Right lobe of liver (tissue), 6 donors: ENCODE measurements around the gene IER3. TPM values are rescaled to one million over a fixed set of nuclear protein-coding genes. Genes with fewer than 3 reads are reported as not detected.

Experiments
- ATAC-seq, 4 donors: fragments of 200-7000 bp; cut with Tn5 transposase; one replicate each; pipeline ENCODE4 v1.9.1; 2020; ENCODE audit warnings: mild to moderate bottlenecking in 4 of 4, moderate library complexity in 4 of 4
- DNase-seq, 3 donors: peaks; one replicate each; pipeline ENCODE4 v3.0.0-alpha.2; 2020
- H3K27ac ChIP-seq, 3 donors: fragments of 200-600 bp; one replicate each; pipeline ENCODE4 v1.8.0; 2022
- H3K27me3 ChIP-seq, 2 donors: fragments of 200-600 bp; one replicate each; pipeline ENCODE4 v1.8.0; 2022
- H3K36me3 ChIP-seq, 4 donors: fragments of 200-600 bp; sonication (generic) in 1 of 4; one replicate each; pipeline versions ENCODE4 v1.5.1 to v1.8.0; 2017 to 2022; ENCODE audit warnings: control low read depth in 1 of 4
- H3K4me1 ChIP-seq, 4 donors: fragments of 200-600 bp; sonication (generic) in 1 of 4; one replicate each; pipeline versions ENCODE4 v1.5.1 to v1.8.0; 2017 to 2022; ENCODE audit warnings: control low read depth in 1 of 4
- H3K4me3 ChIP-seq, 3 donors: fragments of 200-600 bp; one replicate each; pipeline ENCODE4 v1.8.0; 2022
- H3K9me3 ChIP-seq, 4 donors: fragments of 200-600 bp; sonication (generic) in 1 of 4; one replicate each; pipeline versions ENCODE4 v1.5.1 to v1.8.0; 2017 to 2022; ENCODE audit warnings: control low read depth in 1 of 4
- CTCF ChIP-seq, 4 donors: fragments of 200-600 bp in 3 of 4; fragments of 450-650 bp in 1 of 4; IDR thresholded peaks; one replicate each; pipeline versions ENCODE4 v1.5.1 to v1.8.0; 2016 to 2022; ENCODE audit warnings: antibody characterized with exemption in 4 of 4, mild to moderate bottlenecking in 2 of 4
- POLR2A ChIP-seq: fragments of 450-650 bp; IDR thresholded peaks from one replicate; pipeline ENCODE4 v1.6.1; 2017; ENCODE audit warnings: antibody characterized with exemption, mild to moderate bottlenecking
- WGBS: methylation state at CpG from one replicate; pipeline ENCODE4 v1.1.6; 2018; ENCODE audit warnings: low coverage, low lambda C conversion rate; ENCODE audit not compliant: insufficient coverage; ENCODE audit errors: missing lambda C conversion rate; 5-methylcytosine and 5-hydroxymethylcytosine counted together
- intact Hi-C, 2 donors: fragments of 100-400 bp; cut with DNase I; formaldehyde crosslinking; loops; one replicate each; pipeline versions ENCODE4 v1.11.2 to v1.14.1; 2022
- total RNA-seq, 6 experiments: library from RNA; depleted of rRNA in 2 of 6; stranded (reverse); fragments of >200 nt in 2 of 6; fragmentation: NEBNext Ultra II Directional in 3 of 6; extraction: Animal tissue kit (Norgen Biotek cat#: 25700) in 3 of 6; gene quantifications; one replicate each; pipeline versions ENCODE4 v1.1.0 to v1.2.4, GENCODE V29; 2016 to 2023
- donor health status: DM: no; HTN: yes; CAD: no.
- donor health status: DM: no; HTN: no; CAD: no.
- donor health status: DM: no; HTN: no; CAD: no.
- donor health status: DM: no; HTN: yes; CAD: no.
- donor health status: DM: no; HTN: yes; CAD: no.

IER3 gene
- total RNA-seq, 6 experiments from 2014 or later, result 2.8 to 72.3 (median 24.5) TPM

GRCh38 chr6:30749554-30750378 lies 5.4 kb upstream of the IER3 start:
- H3K27ac ChIP-seq, result peak overlapping the region; percentile 43 to 58 (median 57)
- ATAC-seq, result peak; percentile 35 to 74 (median 64)
- no peak for TF ChIP-seq POLR2A
- TF ChIP-seq CTCF (IDR thresholded peaks at IDR 0.05), result no peak
- DNase-seq, result no peak
- WGBS, result 76% methylated on average over 8 of the region's 12 CpGs
- no peak overlapping the region for H3K4me3 ChIP-seq
- no peaks in the 10 kb centered on the region for H3K36me3 ChIP-seq
- intact Hi-C loops, result no loop called here
- no peaks in the 10 kb centered on the region for H3K27me3 ChIP-seq
- H3K4me1 ChIP-seq, result peaks cover 0 to 17% (median 8%) of the 10 kb centered on the region in 4 donors
- no peaks in the 10 kb centered on the region for H3K9me3 ChIP-seq

DNA sequence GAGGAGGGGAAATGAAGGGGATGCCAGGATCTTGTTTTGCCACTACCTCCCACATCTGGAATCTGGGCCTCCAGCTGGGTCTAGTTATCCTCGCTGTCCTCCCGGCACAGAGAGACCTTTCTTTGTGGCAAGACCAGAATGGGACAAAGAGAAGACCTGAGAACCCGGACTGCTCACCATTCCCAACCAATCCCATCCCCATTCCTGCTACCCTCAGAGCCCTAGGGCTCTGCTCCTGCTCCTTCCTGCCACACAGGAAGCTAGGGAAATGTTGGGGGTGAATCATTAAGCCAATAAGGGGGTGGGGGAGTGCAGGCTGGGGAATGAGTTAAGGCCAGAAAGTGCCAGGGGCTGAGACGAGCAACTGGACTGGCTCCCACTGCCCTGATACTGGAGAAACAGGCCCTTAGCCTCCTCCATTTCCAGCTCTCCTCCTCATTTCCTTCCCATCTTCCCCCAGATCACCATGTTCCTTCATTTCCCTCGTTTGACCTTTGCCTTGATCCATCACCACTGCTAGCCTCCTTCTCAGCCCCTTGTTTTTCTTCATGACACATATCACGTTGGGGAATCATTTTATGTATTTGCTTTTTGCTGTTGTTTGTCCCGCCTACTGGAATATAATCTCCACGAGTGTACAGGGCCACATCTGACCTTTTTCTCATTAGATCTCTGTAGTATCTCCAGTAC lies 4.6 kb upstream of the IER3 start:
- TF ChIP-seq POLR2A (no peak), CTCF (IDR thresholded peaks at IDR 0.05) (no peak)
- DNase-seq, result no peak
- H3K36me3 ChIP-seq, result no peaks in the 10 kb centered on the region
- H3K9me3 ChIP-seq, result no peaks in the 10 kb centered on the region
- H3K4me3 ChIP-seq, result no peak overlapping the region
- ATAC-seq, result no peak
- no peaks in the 10 kb centered on the region for H3K27me3 ChIP-seq
- H3K4me1 ChIP-seq, result peaks cover 0 to 20% (median 9%) of the 10 kb centered on the region in 4 donors
- intact Hi-C loops, result no loop called here
- WGBS, result 74% methylated on average over 7 of the region's 8 CpGs
- no peak overlapping the region for H3K27ac ChIP-seq

DNA sequence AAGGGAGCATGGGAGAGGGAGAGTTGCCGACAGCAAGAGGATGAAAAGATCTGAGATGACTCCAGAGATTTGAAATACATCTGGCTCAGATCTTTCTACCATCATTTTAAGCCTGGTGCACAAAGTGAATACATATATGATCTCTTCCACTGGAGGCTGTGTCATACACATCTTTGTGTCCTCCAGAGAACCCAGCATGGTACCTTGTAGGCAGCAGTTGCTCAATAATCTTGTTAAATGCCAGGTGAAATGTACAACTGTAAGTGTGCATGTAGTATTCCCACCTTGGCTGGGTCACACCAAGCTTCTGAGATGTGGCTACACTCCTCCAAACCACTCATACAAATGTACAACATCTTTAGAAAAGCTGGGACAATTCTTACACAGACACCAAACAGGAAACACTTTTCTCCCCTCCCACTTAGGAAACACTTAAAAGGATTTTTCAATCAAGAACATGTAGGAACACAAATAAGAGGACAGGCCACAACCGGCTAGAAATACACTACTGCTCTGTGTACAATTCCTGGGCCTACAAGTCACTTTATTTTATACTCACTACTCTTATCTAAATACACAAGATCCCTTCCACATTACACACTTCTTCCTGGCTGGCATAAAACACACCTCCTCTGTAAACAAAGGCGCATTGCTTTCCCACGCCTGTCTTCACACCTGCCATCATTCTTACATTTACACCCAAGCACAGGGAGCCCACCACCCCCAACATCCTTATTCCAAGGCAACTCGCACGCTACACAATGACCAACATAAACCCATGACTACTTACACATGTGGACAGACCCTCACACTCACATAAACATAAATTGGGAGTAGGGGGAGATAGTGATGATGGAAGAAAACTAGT lies 3.8 kb upstream of the IER3 start:
- no peak overlapping the region for H3K27ac ChIP-seq
- no peaks in the 10 kb centered on the region for H3K36me3 ChIP-seq
- no peaks in the 10 kb centered on the region for H3K27me3 ChIP-seq
- ATAC-seq (no peak), DNase-seq (no peak)
- WGBS, result 74% methylated on average over 6 of the region's 6 CpGs
- H3K9me3 ChIP-seq, result no peaks in the 10 kb centered on the region
- peaks cover 0 to 20% (median 9%) of the 10 kb centered on the region in 4 donors for H3K4me1 ChIP-seq
- no peak overlapping the region for H3K4me3 ChIP-seq
- TF ChIP-seq CTCF (IDR thresholded peaks at IDR 0.05) (no peak), POLR2A (no peak)
- intact Hi-C loops, result no loop called here

DNA sequence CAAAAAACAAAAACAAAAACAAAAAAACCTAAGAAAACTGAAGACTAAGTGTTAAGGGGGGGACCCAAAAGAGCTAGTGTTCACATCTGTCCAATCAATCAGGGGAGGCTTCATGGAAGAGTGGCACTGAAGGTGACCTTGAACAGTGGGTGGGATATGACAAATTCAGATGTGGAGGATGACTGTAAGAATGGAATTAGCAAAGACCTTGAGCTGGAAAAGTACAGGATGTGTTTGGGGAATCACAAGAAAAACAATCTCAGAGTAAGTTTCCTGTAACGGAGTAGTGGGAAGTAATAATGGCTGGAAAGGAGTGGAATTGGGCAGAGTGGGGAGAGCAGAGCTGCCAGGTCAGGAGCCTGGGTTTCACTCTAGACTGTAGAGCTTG lies 2.9 kb upstream of the IER3 start:
- H3K27ac ChIP-seq, result no peak overlapping the region
- ATAC-seq (no peak), DNase-seq (no peak)
- peaks cover 0 to 20% (median 9%) of the 10 kb centered on the region in 4 donors for H3K4me1 ChIP-seq
- H3K9me3 ChIP-seq, result no peaks in the 10 kb centered on the region
- intact Hi-C loops, result no loop called here
- no peaks in the 10 kb centered on the region for H3K36me3 ChIP-seq
- no peaks in the 10 kb centered on the region for H3K27me3 ChIP-seq
- TF ChIP-seq CTCF (IDR thresholded peaks at IDR 0.05) (no peak), POLR2A (no peak)
- 89% methylated on average over 1 of the region's 1 CpG for WGBS
- no peak overlapping the region for H3K4me3 ChIP-seq
